Heart left ventricle (tissue), 16 donors: ENCODE data around the gene TAPT1. TPM values are rescaled to one million over a fixed set of nuclear protein-coding genes. Genes with fewer than 3 reads are reported as not detected.

Source experiments
- ATAC-seq, 4 donors: fragments of 200-7000 bp; cut with Tn5 transposase; one replicate each; pipeline ENCODE4 v1.9.1; 2020 to 2022; ENCODE audit warnings: moderate library complexity in 4 of 4, mild to moderate bottlenecking in 3 of 4, moderate number of reproducible peaks in 1 of 4
- DNase-seq, 5 donors: peaks; one replicate each; pipeline ENCODE4 v3.0.0-alpha.2; 2020
- H3K27ac ChIP-seq, 12 donors: fragments of 200-600 bp; sonication (generic) in 4 of 12; one replicate each; pipeline versions ENCODE4 v1.5.0 to v1.8.0; 2016 to 2022; ENCODE audit warnings: mild to moderate bottlenecking in 2 of 12
- H3K27me3 ChIP-seq, 9 donors: fragments of 200-600 bp; sonication (generic) in 2 of 9; one replicate each; pipeline versions ENCODE4 v1.5.1 to v1.8.0; 2016 to 2022; ENCODE audit warnings: mild to moderate bottlenecking in 3 of 9
- H3K36me3 ChIP-seq, 9 donors: fragments of 200-600 bp; sonication (generic) in 2 of 9; one replicate each; pipeline versions ENCODE4 v1.5.0 to v1.8.0; 2018 to 2022; ENCODE audit warnings: mild to moderate bottlenecking in 2 of 9
- H3K4me1 ChIP-seq, 12 donors: fragments of 200-600 bp; sonication (generic) in 4 of 12; one replicate each; pipeline versions ENCODE4 v1.5.0 to v1.8.0; 2016 to 2022; ENCODE audit warnings: mild to moderate bottlenecking in 3 of 12
- H3K4me3 ChIP-seq, 12 donors: fragments of 200-600 bp; sonication (generic) in 4 of 12; one replicate each; pipeline versions ENCODE4 v1.5.0 to v1.8.0; 2017 to 2022; ENCODE audit warnings: mild to moderate bottlenecking in 9 of 12, moderate library complexity in 4 of 12
- H3K9me3 ChIP-seq, 12 donors: fragments of 200-600 bp; sonication (generic) in 4 of 12; one replicate each; pipeline versions ENCODE4 v1.5.0 to v1.8.0; 2016 to 2022; ENCODE audit warnings: mild to moderate bottlenecking in 1 of 12
- CTCF ChIP-seq, 12 donors: fragments of 200-600 bp; sonication (generic) in 4 of 12; IDR thresholded peaks; one replicate each; pipeline versions ENCODE4 v1.5.0 to v1.8.0; 2018 to 2022; ENCODE audit warnings: antibody characterized with exemption in 12 of 12, mild to moderate bottlenecking in 5 of 12
- POLR2A ChIP-seq, 2 donors: fragments of 450-650 bp; IDR thresholded peaks; one replicate each; pipeline ENCODE4 v1.6.1; 2017; ENCODE audit warnings: antibody characterized with exemption in 2 of 2, mild to moderate bottlenecking in 2 of 2, moderate library complexity in 2 of 2
- WGBS, 4 donors: extraction: QIAGEN DNeasy Blood & Tissue Kit in 2 of 4; methylation state at CpG; one replicate each; pipeline versions ENCODE4 v1.1.5 to v1.1.7; 2013 to 2018; 5-methylcytosine and 5-hydroxymethylcytosine counted together
- intact Hi-C, 10 donors: fragments of 100-400 bp; cut with DNase I; formaldehyde crosslinking; loops; one replicate each; pipeline versions ENCODE4 v1.11.1 to v1.14.2; 2022
- polyA plus RNA-seq, 2 donors: library from polyadenylated mRNA; stranded (reverse); fragments of 200-250 nt; gene quantifications; one replicate each; pipeline ENCODE4 v1.2.3, GENCODE V29; 2013
- total RNA-seq, 9 donors: library from RNA; depleted of rRNA in 2 of 9; stranded (reverse); fragments of >200 nt in 2 of 9; fragmentation: NEBNext Ultra II Directional in 3 of 9; extraction: Animal tissue kit (Norgen Biotek cat#: 25700) in 3 of 9; gene quantifications; one replicate each; pipeline versions ENCODE4 v1.1.0 to v1.2.4, GENCODE V29; 2016 to 2023
- donor health status: ischemic (EF 13 %, LVEDD 7.1; RV severe dilation, severe dysfunction).
- donor health status: healthy with polysubstance abuse.
- donor health status: DM: no; HTN: yes; CAD: no.
- donor health status: DM: no; HTN: no; CAD: no.
- donor health status: ischemic (EF 25% LVEDD 6.9; RV normal size, moderate dysfunction).
- donor health status: ischemic (EF 25% LVEDD 5.7; RV mildly dilated, moderate dysfunction).
- donor health status: healthy.
- donor health status: DM: yes; HTN: yes; CAD: no.
- donor health status: ischemic (EF 35%, LVEDD 5.7; RV mildly dilated, moderate dysfunction).
- donor health status: nonischemic (EF 11% LVEDD 7.7; RV severe dilation, severe dysfunction).
- donor health status: DM: yes; HTN: yes; CAD: no.
- donor health status: PGD.
- donor health status: ischemic (EF 29% LVEDD 5.4; RV normal size, mild dysfunction).
- donor health status: nonischemic (EF 23%, LVEDD 6.1; RV moderate dilation, normal function).

The TAPT1 gene
- total and polyA plus RNA-seq, 11 donors = 12.3 to 53.4 (median 34.9) TPM

- H3K27me3 ChIP-seq = no peaks in the 10 kb centered on the region
- 89 to 93% (median 90%) methylated on average over 5 of the region's 5 CpGs for WGBS, 4 donors
- no peaks in the 10 kb centered on the region for H3K9me3 ChIP-seq
- peaks cover 0 to 3% (median 0%) of the 10 kb centered on the region in 12 donors for H3K4me1 ChIP-seq
- no peak overlapping the region for H3K4me3 ChIP-seq
- TF ChIP-seq CTCF (IDR thresholded peaks at IDR 0.05) = no peak
- TF ChIP-seq POLR2A (IDR thresholded peaks at IDR 0.05) = no peak
- DNase-seq (no peak), ATAC-seq (no peak)
- no peak overlapping the region for H3K27ac ChIP-seq
- intact Hi-C loops = no loop called here
- no peaks in the 10 kb centered on the region for H3K36me3 ChIP-seq
Measured at GRCh38 chr4:16136827-16137226, 89.4 kb downstream of the TAPT1 start.

GRCh38 chr4:16136311-16136710 lies 90.0 kb downstream of the TAPT1 start:
- Histone ChIP-seq H3K4me1 (peaks cover 0 to 3% (median 0%) of the 10 kb centered on the region in 12 donors), H3K9me3 (no peaks in the 10 kb centered on the region), H3K27ac (no peak overlapping the region), H3K36me3 (no peaks in the 10 kb centered on the region), H3K27me3 (no peaks in the 10 kb centered on the region), H3K4me3 (no peak overlapping the region)
- no peak for TF ChIP-seq CTCF (IDR thresholded peaks at IDR 0.05)
- TF ChIP-seq POLR2A (IDR thresholded peaks at IDR 0.05) = no peak
- 1 to 75% (median 46%) methylated on average over 1 of the region's 1 CpG for WGBS, 4 donors
- ATAC-seq (no peak), DNase-seq (no peak)
- intact Hi-C loops = no loop called here

GRCh38 chr4:16133406-16133805 lies 92.9 kb downstream of the TAPT1 start:
- no peaks in the 10 kb centered on the region for H3K27me3 ChIP-seq
- intact Hi-C loops = no loop called here

GRCh38 chr4:16131293-16131692 lies 95.0 kb downstream of the TAPT1 start:
- DNase-seq (no peak), ATAC-seq (no peak)
- H3K4me3 ChIP-seq = no peak overlapping the region
- H3K4me1 ChIP-seq = peaks cover 0 to 18% (median 0%) of the 10 kb centered on the region in 12 donors
- no peaks in the 10 kb centered on the region for H3K27me3 ChIP-seq
- H3K36me3 ChIP-seq = no peaks in the 10 kb centered on the region
- no peaks in the 10 kb centered on the region for H3K9me3 ChIP-seq
- intact Hi-C loops = no loop called here
- TF ChIP-seq CTCF (IDR thresholded peaks at IDR 0.05) (no peak), POLR2A (IDR thresholded peaks at IDR 0.05) (no peak)
- 95 to 100% (median 99%) methylated on average over 1 of the region's 1 CpG for WGBS, 4 donors
- H3K27ac ChIP-seq = no peak overlapping the region

More at GRCh38 chr4:16133406-16133805, 92.9 kb downstream of the TAPT1 start:
- WGBS, 4 donors = 83 to 96% (median 91%) methylated on average over 1 of the region's 1 CpG
- H3K36me3 ChIP-seq = no peaks in the 10 kb centered on the region
- ATAC-seq (no peak), DNase-seq (no peak)
- no peak for TF ChIP-seq POLR2A (IDR thresholded peaks at IDR 0.05)
- TF ChIP-seq CTCF (IDR thresholded peaks at IDR 0.05) = no peak
- no peak overlapping the region for H3K27ac ChIP-seq
- no peaks in the 10 kb centered on the region for H3K9me3 ChIP-seq
- H3K4me3 ChIP-seq = no peak overlapping the region
- H3K4me1 ChIP-seq = peaks cover 0 to 18% (median 0%) of the 10 kb centered on the region in 12 donors
